Mesendoderm (in vitro differentiated cells): ENCODE results near the gene SLC28A1.

ENCODE experiments used
- DNase-seq: peaks from one replicate; pipeline ENCODE4 v3.0.0; 2013
- H2AK5ac ChIP-seq: 2 replicates; pipeline ENCODE4 v1.6.1; 2013; ENCODE audit warnings: low read length, inconsistent platforms
- H2BK120ac ChIP-seq: 2 replicates; pipeline ENCODE4 v1.6.1; 2013; ENCODE audit warnings: low read depth, mild to moderate bottlenecking, low read length, moderate library complexity, mixed read lengths
- H2BK15ac ChIP-seq: replicated peaks from 2 replicates; pipeline ENCODE4 v1.6.1; 2013; ENCODE audit warnings: low read depth, mild to moderate bottlenecking, moderate library complexity
- H2BK5ac ChIP-seq: 2 replicates; pipeline ENCODE4 v1.6.1; 2013; ENCODE audit warnings: low read length, inconsistent platforms
- H3K18ac ChIP-seq: 2 replicates; pipeline ENCODE4 v1.6.1; 2013; ENCODE audit warnings: mild to moderate bottlenecking, low read length, mixed read lengths
- H3K23ac ChIP-seq: one replicate; pipeline ENCODE4 v1.6.1; 2013; ENCODE audit warnings: low read length
- H3K27ac ChIP-seq: 2 replicates; pipeline ENCODE4 v1.5.1; 2013; ENCODE audit warnings: low read depth, mild to moderate bottlenecking, inconsistent platforms, low read length, moderate library complexity
- H3K27me3 ChIP-seq: 2 replicates; pipeline ENCODE4 v1.6.1; 2013; ENCODE audit warnings: low read length, control low read depth, mild to moderate bottlenecking, inconsistent platforms; ENCODE audit not compliant: insufficient read depth, poor library complexity
- H3K36me3 ChIP-seq: 2 replicates; pipeline ENCODE4 v1.6.1; 2013; ENCODE audit warnings: low read length, inconsistent platforms; ENCODE audit not compliant: control insufficient read depth, insufficient read depth
- H3K4ac ChIP-seq: one replicate; pipeline ENCODE4 v1.6.1; 2013; ENCODE audit warnings: low read depth, mild to moderate bottlenecking, low read length, moderate library complexity
- H3K4me1 ChIP-seq: 2 replicates; pipeline ENCODE4 v1.6.1; 2013; ENCODE audit warnings: low read depth, low read length, inconsistent platforms; ENCODE audit not compliant: control insufficient read depth
- H3K4me2 ChIP-seq: 2 replicates; pipeline ENCODE4 v1.6.1; 2013; ENCODE audit warnings: low read length
- H3K4me3 ChIP-seq: 2 replicates; pipeline ENCODE4 v1.5.1; 2013; ENCODE audit warnings: mild to moderate bottlenecking, low read length
- H3K56ac ChIP-seq: one replicate; pipeline ENCODE4 v1.6.1; 2013; ENCODE audit warnings: low read length
- H3K79me1 ChIP-seq: 2 replicates; pipeline ENCODE4 v1.6.1; 2013; ENCODE audit warnings: low read length, inconsistent platforms
- H3K79me2 ChIP-seq: 2 replicates; pipeline ENCODE4 v1.6.1; 2013; ENCODE audit warnings: mild to moderate bottlenecking, low read length; ENCODE audit not compliant: control insufficient read depth, insufficient read depth
- H3K9ac ChIP-seq: 2 replicates; pipeline ENCODE4 v1.6.1; 2013; ENCODE audit warnings: low read length, inconsistent platforms
- H4K5ac ChIP-seq: one replicate; pipeline ENCODE4 v1.6.1; 2013; ENCODE audit warnings: low read length
- H4K8ac ChIP-seq: one replicate; pipeline ENCODE4 v1.6.1; 2013; ENCODE audit warnings: low read depth, mild to moderate bottlenecking, control low read depth, low read length, moderate library complexity
- WGBS: extraction: QIAGEN DNeasy Blood & Tissue Kit; methylation state at CpG from one replicate; pipeline ENCODE4 v1.1.7; 2013; ENCODE audit warnings: low lambda C conversion rate, missing lambda C conversion rate; ENCODE audit not compliant: insufficient coverage; ENCODE audit errors: extremely low coverage; 5-methylcytosine and 5-hydroxymethylcytosine counted together

The SLC28A1 gene

GRCh38 chr15:84863565-84864443 lies 20.7 kb upstream of the SLC28A1 start:
- Histone ChIP-seq H3K4me3 (no peak overlapping the region), H2BK120ac (no peak overlapping the region), H3K4me2 (no peak overlapping the region), H3K79me1 (no peaks in the 10 kb centered on the region), H4K5ac (no peak overlapping the region), H4K8ac (no peak overlapping the region), H3K56ac (no peak overlapping the region), H2BK5ac (no peak overlapping the region), H3K9ac (no peak overlapping the region), H2BK15ac (no peak overlapping the region), H3K18ac (no peak overlapping the region), H3K27ac (no peak overlapping the region), H3K36me3 (peaks cover 2% of the 10 kb centered on the region), H2AK5ac (no peak overlapping the region), H3K79me2 (no peaks in the 10 kb centered on the region), H3K4me1 (no peaks in the 10 kb centered on the region), H3K23ac (no peak overlapping the region), H3K4ac (no peak overlapping the region), H3K27me3 (no peaks in the 10 kb centered on the region)
- no CpG with 5 or more reads among the region's 13 CpGs for WGBS
- no peak for DNase-seq

GRCh38 chr15:84864444-84864795 lies 20.0 kb upstream of the SLC28A1 start:
- no peak overlapping the region for H3K4me3 ChIP-seq
- no peak overlapping the region for H4K8ac ChIP-seq
- no peak overlapping the region for H2BK5ac ChIP-seq
- no peak overlapping the region for H3K56ac ChIP-seq
- no peak overlapping the region for H3K4me2 ChIP-seq
- H3K4ac ChIP-seq = no peak overlapping the region
- no peak overlapping the region for H3K23ac ChIP-seq
- H3K36me3 ChIP-seq = peaks cover 2% of the 10 kb centered on the region
- H2AK5ac ChIP-seq = no peak overlapping the region
- WGBS = no CpG with 5 or more reads among the region's 7 CpGs
- no peaks in the 10 kb centered on the region for H3K4me1 ChIP-seq
- H3K18ac ChIP-seq = no peak overlapping the region
- H2BK120ac ChIP-seq = no peak overlapping the region
- no peak overlapping the region for H2BK15ac ChIP-seq
- no peak overlapping the region for H3K27ac ChIP-seq
- no peak overlapping the region for H3K9ac ChIP-seq
- no peak overlapping the region for H4K5ac ChIP-seq
- no peaks in the 10 kb centered on the region for H3K27me3 ChIP-seq
- H3K79me1 ChIP-seq = no peaks in the 10 kb centered on the region
- DNase-seq = no peak
- H3K79me2 ChIP-seq = no peaks in the 10 kb centered on the region

- H2AK5ac ChIP-seq = no peak overlapping the region
- no peak overlapping the region for H3K4ac ChIP-seq
- H3K36me3 ChIP-seq = peaks cover 2% of the 10 kb centered on the region
- DNase-seq = no peak
- no peak overlapping the region for H3K27ac ChIP-seq
- WGBS = no CpG with 5 or more reads among the region's 5 CpGs
- H4K5ac ChIP-seq = no peak overlapping the region
- no peak overlapping the region for H3K4me2 ChIP-seq
- H3K79me1 ChIP-seq = no peaks in the 10 kb centered on the region
- no peak overlapping the region for H4K8ac ChIP-seq
- H2BK120ac ChIP-seq = no peak overlapping the region
- H3K9ac ChIP-seq = no peak overlapping the region
- no peaks in the 10 kb centered on the region for H3K27me3 ChIP-seq
- H2BK5ac ChIP-seq = no peak overlapping the region
- no peak overlapping the region for H3K23ac ChIP-seq
- no peak overlapping the region for H3K4me3 ChIP-seq
- no peaks in the 10 kb centered on the region for H3K4me1 ChIP-seq
- no peak overlapping the region for H3K18ac ChIP-seq
- H2BK15ac ChIP-seq = no peak overlapping the region
- H3K79me2 ChIP-seq = no peaks in the 10 kb centered on the region
- no peak overlapping the region for H3K56ac ChIP-seq
Measured at GRCh38 chr15:84865074-84865569, 19.3 kb upstream of the SLC28A1 start.

- peaks cover 3% of the 10 kb centered on the region for H3K36me3 ChIP-seq
Measured at GRCh38 chr15:84868037-84868880, 16.2 kb upstream of the SLC28A1 start.

GRCh38 chr15:84869510-84869909 lies 15.0 kb upstream of the SLC28A1 start:
- Histone ChIP-seq H2AK5ac (no peak overlapping the region), H3K27me3 (no peaks in the 10 kb centered on the region), H3K18ac (no peak overlapping the region), H3K4ac (no peak overlapping the region), H2BK15ac (no peak overlapping the region), H3K36me3 (peaks cover 2% of the 10 kb centered on the region), H4K5ac (no peak overlapping the region), H2BK5ac (no peak overlapping the region), H3K4me3 (no peak overlapping the region), H4K8ac (no peak overlapping the region), H3K23ac (no peak overlapping the region), H3K4me2 (no peak overlapping the region), H3K9ac (no peak overlapping the region), H3K79me2 (no peaks in the 10 kb centered on the region), H3K56ac (no peak overlapping the region), H3K79me1 (no peaks in the 10 kb centered on the region), H2BK120ac (no peak overlapping the region), H3K4me1 (no peaks in the 10 kb centered on the region), H3K27ac (no peak overlapping the region)
- WGBS = no CpG with 5 or more reads among the region's 3 CpGs
- DNase-seq = no peak

More at GRCh38 chr15:84868037-84868880, 16.2 kb upstream of the SLC28A1 start:
- H3K79me1 ChIP-seq = no peaks in the 10 kb centered on the region
- no peak overlapping the region for H3K4me2 ChIP-seq
- H3K56ac ChIP-seq = no peak overlapping the region
- DNase-seq = no peak
- no peak overlapping the region for H2BK5ac ChIP-seq
- H3K4me1 ChIP-seq = no peaks in the 10 kb centered on the region
- H3K79me2 ChIP-seq = no peaks in the 10 kb centered on the region
- no peak overlapping the region for H3K18ac ChIP-seq
- no peak overlapping the region for H2AK5ac ChIP-seq
- H3K27ac ChIP-seq = no peak overlapping the region
- no peak overlapping the region for H3K4ac ChIP-seq
- H3K4me3 ChIP-seq = no peak overlapping the region
- no peak overlapping the region for H4K5ac ChIP-seq
- no peak overlapping the region for H2BK120ac ChIP-seq
- no peak overlapping the region for H3K23ac ChIP-seq
- no peak overlapping the region for H2BK15ac ChIP-seq
- H3K27me3 ChIP-seq = no peaks in the 10 kb centered on the region
- no CpG with 5 or more reads among the region's 12 CpGs for WGBS
- H3K9ac ChIP-seq = no peak overlapping the region
- H4K8ac ChIP-seq = no peak overlapping the region
